ENCODE results near the gene HDGF.

The HDGF gene

GRCh38 chr1:156775799-156776198, 24.3 kb upstream of the HDGF start:
- no peak overlapping the region for H3K4me3 ChIP-seq
- DNase-seq (ENCODE audit: low spot score) = no peak
- no peak overlapping the region for H3K27ac ChIP-seq
- TF ChIP-seq, protein P1, sequence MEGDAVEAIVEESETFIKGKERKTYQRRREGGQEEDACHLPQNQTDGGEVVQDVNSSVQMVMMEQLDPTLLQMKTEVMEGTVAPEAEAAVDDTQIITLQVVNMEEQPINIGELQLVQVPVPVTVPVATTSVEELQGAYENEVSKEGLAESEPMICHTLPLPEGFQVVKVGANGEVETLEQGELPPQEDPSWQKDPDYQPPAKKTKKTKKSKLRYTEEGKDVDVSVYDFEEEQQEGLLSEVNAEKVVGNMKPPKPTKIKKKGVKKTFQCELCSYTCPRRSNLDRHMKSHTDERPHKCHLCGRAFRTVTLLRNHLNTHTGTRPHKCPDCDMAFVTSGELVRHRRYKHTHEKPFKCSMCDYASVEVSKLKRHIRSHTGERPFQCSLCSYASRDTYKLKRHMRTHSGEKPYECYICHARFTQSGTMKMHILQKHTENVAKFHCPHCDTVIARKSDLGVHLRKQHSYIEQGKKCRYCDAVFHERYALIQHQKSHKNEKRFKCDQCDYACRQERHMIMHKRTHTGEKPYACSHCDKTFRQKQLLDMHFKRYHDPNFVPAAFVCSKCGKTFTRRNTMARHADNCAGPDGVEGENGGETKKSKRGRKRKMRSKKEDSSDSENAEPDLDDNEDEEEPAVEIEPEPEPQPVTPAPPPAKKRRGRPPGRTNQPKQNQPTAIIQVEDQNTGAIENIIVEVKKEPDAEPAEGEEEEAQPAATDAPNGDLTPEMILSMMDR (IDR thresholded peaks at IDR 0.05) = no peak

GRCh38 chr1:156773607-156774006, 22.1 kb upstream of the HDGF start:
- no peak for DNase-seq (ENCODE audit: low spot score)
- Histone ChIP-seq H3K4me3 (peak overlapping the region; percentile 27), H3K27ac (peak overlapping the region; percentile 5 to 35)
- TF ChIP-seq, protein P1 (IDR thresholded peaks at IDR 0.05) = no peak

DNA sequence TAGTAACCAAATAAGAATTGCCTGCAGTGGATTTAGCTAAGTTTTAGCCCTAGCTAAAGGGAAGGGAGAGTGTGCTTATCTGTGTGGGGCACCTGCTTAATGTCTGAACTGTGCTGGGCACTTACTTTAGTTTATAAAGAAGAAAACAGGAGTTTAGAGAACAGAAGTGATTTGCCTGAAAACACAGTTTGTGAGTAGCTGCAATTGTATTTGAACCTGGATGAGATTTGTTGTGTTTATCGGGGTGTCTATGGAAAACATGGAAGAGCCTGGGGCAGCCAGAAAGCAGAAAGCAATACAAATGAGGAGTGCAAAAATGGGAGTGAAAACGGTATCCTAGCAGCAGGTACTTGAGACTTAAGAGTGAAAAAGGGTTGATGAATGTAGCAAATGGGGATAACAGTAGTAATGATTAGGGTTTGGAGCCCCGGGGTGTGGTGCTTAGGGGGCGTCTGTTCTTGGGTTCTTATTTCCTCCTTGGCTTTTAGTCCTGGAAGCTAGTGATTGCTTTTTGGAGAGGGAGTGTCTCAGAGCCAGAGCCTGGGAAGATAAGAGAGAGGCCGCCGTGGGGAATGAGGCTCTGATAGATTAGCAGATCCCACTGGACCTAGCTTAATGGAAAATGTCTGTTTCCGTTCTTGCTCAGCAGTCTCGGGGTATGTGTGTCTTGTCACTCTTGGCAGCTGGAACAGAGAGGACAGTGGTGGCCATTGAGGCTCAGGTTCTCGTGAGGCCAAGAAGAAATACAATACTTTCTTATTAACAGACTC, 21.4 kb upstream of the HDGF start:
- peak overlapping the region; percentile 27 for H3K4me3 ChIP-seq
- DNase-seq (ENCODE audit: low spot score) = no peak
- H3K27ac ChIP-seq = peak overlapping the region; percentile 5 to 35
- TF ChIP-seq, protein P1 (IDR thresholded peaks at IDR 0.05) = no peak

DNA sequence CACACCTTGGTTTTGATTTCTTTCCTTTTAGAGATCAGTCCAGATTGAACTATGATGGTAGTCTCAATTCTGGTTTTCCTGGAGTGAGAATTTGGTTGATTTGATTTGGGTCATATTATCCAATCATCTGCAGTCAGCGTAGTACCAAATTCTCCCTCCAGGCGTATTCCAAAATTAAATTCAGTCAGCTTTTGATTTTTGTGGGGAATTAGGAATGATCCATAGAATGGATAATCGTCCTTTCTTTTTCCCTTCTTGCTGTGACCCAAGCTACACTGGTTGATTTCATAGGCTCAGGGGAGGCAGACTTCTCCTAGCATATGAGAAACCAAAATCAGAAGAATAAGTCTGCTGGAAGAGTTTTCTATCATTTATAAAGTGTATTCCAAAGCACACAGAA, 20.7 kb upstream of the HDGF start:
- DNase-seq (ENCODE audit: low spot score) = no peak
- no peak overlapping the region for H3K4me3 ChIP-seq
- TF ChIP-seq, protein P1 (IDR thresholded peaks at IDR 0.05) = no peak
- H3K27ac ChIP-seq = no peak overlapping the region

- H3K27ac ChIP-seq = no peak overlapping the region
These were observed 17.3 kb upstream of the HDGF start for GRCh38 chr1:156768610-156769295.

DNA sequence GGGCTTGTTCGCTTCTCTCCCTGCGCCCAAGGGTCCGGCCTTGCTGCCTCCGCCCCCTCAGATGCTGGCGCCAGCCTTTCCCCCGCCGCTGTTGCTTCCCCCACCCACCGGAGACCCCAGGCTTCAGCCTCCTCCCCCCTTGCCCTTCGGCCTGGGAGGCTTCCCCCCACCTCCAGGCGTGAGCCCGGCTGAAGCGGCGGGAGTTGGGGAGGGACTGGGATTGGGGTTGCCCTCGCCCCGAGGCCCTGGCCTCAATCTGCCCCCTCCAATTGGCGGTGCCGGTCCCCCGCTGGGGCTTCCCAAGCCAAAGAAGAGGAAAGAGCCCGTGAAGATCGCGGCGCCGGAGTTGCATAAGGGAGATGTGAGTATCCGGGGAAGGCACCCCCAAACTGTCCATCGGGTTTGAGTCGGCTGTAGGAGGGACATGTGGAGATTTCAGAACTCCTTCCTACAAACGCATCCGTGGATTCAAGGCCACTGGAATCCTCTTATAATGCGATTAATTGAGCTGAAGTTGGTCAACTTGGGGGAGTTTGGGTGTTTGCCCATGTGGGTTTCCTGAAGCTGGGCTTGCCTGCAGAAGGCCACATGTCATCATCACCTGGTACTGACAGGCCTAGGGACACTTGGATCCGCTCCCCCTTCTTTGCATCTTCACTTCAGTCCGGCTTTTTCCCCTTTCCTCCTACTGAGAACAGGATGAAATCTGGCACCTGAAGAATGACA, 16.6 kb upstream of the HDGF start:
- Histone ChIP-seq H3K4me3 (peak overlapping the region; percentile 92), H3K27ac (peak overlapping the region; percentile 89 to 91)
- TF ChIP-seq, protein P1 (IDR thresholded peaks at IDR 0.05) = no peak
- peak; percentile 78 for DNase-seq (ENCODE audit: low spot score)

More at GRCh38 chr1:156768610-156769295, 17.3 kb upstream of the HDGF start:
- no peak for DNase-seq (ENCODE audit: low spot score)
- H3K4me3 ChIP-seq = peak overlapping the region; percentile 92
- TF ChIP-seq, protein P1 (IDR thresholded peaks at IDR 0.05) = no peak
